SK-N-SH (cell line): ENCODE data around the gene GPR87. TPM values are rescaled to one million over a fixed set of nuclear protein-coding genes. Genes with fewer than 3 reads are reported as not detected.

Source experiments
- CTCF ChIA-PET: fragments of 300-600, 350-600 bp; formaldehyde crosslinking; extraction: SDS; loops from one replicate; lab custom pipeline; 2021; lab: Yijun Ruan, JAX
- POLR2A ChIA-PET: fragments of 350-600 bp; sonication (Branson Sonifier 250); formaldehyde crosslinking; extraction: SDS; loops from one replicate; lab custom pipeline; 2020; ENCODE audit warnings: antibody characterized with exemption, inconsistent platforms; lab: Yijun Ruan, JAX
- DNase-seq: peaks from one replicate; pipeline ENCODE4 v3.0.0; 2012
- H2AFZ ChIP-seq: fragments of 200-600 bp; sonication (generic); 2 replicates; pipeline ENCODE4 v1.8.1; 2016; ENCODE audit warnings: antibody characterized with exemption, mild to moderate bottlenecking, low read depth
- H3F3A ChIP-seq: fragments of 200-600 bp; sonication (generic); replicated peaks from 2 replicates; pipeline ENCODE3; 2016; ENCODE audit warnings: antibody characterized with exemption, mild to moderate bottlenecking; ENCODE audit not compliant: insufficient read depth
- H3K27ac ChIP-seq, 2 experiments: fragments of 200-500 bp in 1 of 2; fragments of 200-600 bp in 1 of 2; sonication (Bioruptor generic) in 1 of 2; sonication (generic), shearing (Covaris generic) in 1 of 2; 2 replicates each; pipeline versions ENCODE4 v1.5.1 to v1.6.1; 2014 to 2016; ENCODE audit warnings: low read depth in 2 of 2, inconsistent platforms in 1 of 2, low read length in 1 of 2, mild to moderate bottlenecking in 1 of 2, mixed read lengths in 1 of 2
- H3K27me3 ChIP-seq: fragments of 200-600 bp; sonication (generic), shearing (Covaris generic); 2 replicates; pipeline ENCODE4 v1.6.1; 2016; ENCODE audit warnings: mixed run types; ENCODE audit not compliant: insufficient read depth
- H3K36me3 ChIP-seq, 2 experiments: fragments of 200-500 bp in 1 of 2; fragments of 200-600 bp in 1 of 2; sonication (Bioruptor generic) in 1 of 2; sonication (generic) in 1 of 2; replicated peaks in 1 of 2; 2 replicates each; pipeline versions ENCODE3 to v1.5.1; 2014 to 2016; ENCODE audit warnings: low read length in 1 of 2, mild to moderate bottlenecking in 1 of 2; ENCODE audit not compliant: insufficient read depth in 2 of 2, control insufficient read depth in 1 of 2
- H3K4me1 ChIP-seq, 2 experiments: fragments of 200-500 bp in 1 of 2; fragments of 200-600 bp in 1 of 2; sonication (Bioruptor generic) in 1 of 2; sonication (generic), shearing (Covaris generic) in 1 of 2; 2 replicates each; pipeline versions ENCODE4 v1.5.1 to v1.6.1; 2014 to 2016; ENCODE audit warnings: low read depth in 1 of 2, low read length in 1 of 2, mixed run types in 1 of 2; ENCODE audit not compliant: insufficient read depth in 2 of 2, control insufficient read depth in 1 of 2
- H3K4me2 ChIP-seq: fragments of 200-600 bp; sonication (generic), shearing (Covaris generic); 2 replicates; pipeline ENCODE4 v1.6.1; 2017; ENCODE audit warnings: mixed run types
- H3K4me3 ChIP-seq, 2 experiments: fragments of 200-500 bp in 1 of 2; fragments of 200-600 bp in 1 of 2; sonication (Bioruptor generic) in 1 of 2; sonication (generic), shearing (Covaris generic) in 1 of 2; 2 replicates each; pipeline versions ENCODE4 v1.5.1 to v1.8.1; 2014 to 2016; ENCODE audit warnings: low read depth in 2 of 2, inconsistent platforms in 1 of 2, low read length in 1 of 2, mild to moderate bottlenecking in 1 of 2, mixed read lengths in 1 of 2, moderate library complexity in 1 of 2
- H3K79me2 ChIP-seq: fragments of 200-600 bp; sonication (generic); 2 replicates; pipeline ENCODE4 v1.8.1; 2017; ENCODE audit warnings: mild to moderate bottlenecking; ENCODE audit not compliant: insufficient read depth
- H3K9ac ChIP-seq: fragments of 200-600 bp; sonication (generic); 2 replicates; pipeline ENCODE4 v1.6.1; 2017; ENCODE audit warnings: mixed run types
- H3K9me2 ChIP-seq: fragments of 200-600 bp; sonication (generic); 2 replicates; pipeline ENCODE4 v1.6.1; 2017; ENCODE audit warnings: mixed run types
- H3K9me3 ChIP-seq: fragments of 200-600 bp; sonication (generic); 2 replicates; pipeline ENCODE4 v1.6.1; 2017; ENCODE audit warnings: mixed run types, mild to moderate bottlenecking, moderate library complexity
- H4K20me1 ChIP-seq: fragments of 200-600 bp; sonication (generic); 2 replicates; pipeline ENCODE4 v1.6.1; 2017; ENCODE audit warnings: mild to moderate bottlenecking, mixed run types; ENCODE audit not compliant: insufficient read depth
- CHD2 ChIP-seq: fragments of 150-350 bp; IDR thresholded peaks from 2 replicates; pipeline ENCODE4 v1.6.1; 2018; ENCODE audit warnings: low read length; ENCODE audit not compliant: partially characterized antibody
- EP300 ChIP-seq, 2 experiments: IDR thresholded peaks; 2 replicates each; pipeline versions ENCODE4 v1.4.0 to v1.6.1; 2012; ENCODE audit warnings: borderline replicate concordance in 1 of 2, low read depth in 1 of 2, low read length in 1 of 2
- EZH2phosphoT487 ChIP-seq: fragments of 200-600 bp; sonication (generic); IDR thresholded peaks from 2 replicates; pipeline ENCODE4 v1.6.1; 2017; ENCODE audit warnings: low read depth, mixed run types, mild to moderate bottlenecking, antibody characterized with exemption, moderate library complexity, borderline replicate concordance
- FOSL2 ChIP-seq: IDR thresholded peaks from 2 replicates; pipeline ENCODE4 v1.4.0; 2012; ENCODE audit warnings: low read depth, mild to moderate bottlenecking, moderate library complexity, borderline replicate concordance
- FOXJ3 ChIP-seq: sonication (generic); formaldehyde crosslinking; IDR thresholded peaks from 2 replicates; pipeline ENCODE4 v1.5.1; 2020; ENCODE audit warnings: mild to moderate bottlenecking, missing genetic modification reagents
- FOXM1 ChIP-seq: IDR thresholded peaks from 2 replicates; pipeline ENCODE4 v1.4.0; 2012; ENCODE audit warnings: low read depth, mild to moderate bottlenecking
- GATA2 ChIP-seq: sonication (generic); formaldehyde crosslinking; IDR thresholded peaks from 2 replicates; pipeline ENCODE4 v1.5.0; 2020; ENCODE audit warnings: mild to moderate bottlenecking, missing genetic modification reagents
- MXI1 ChIP-seq: IDR thresholded peaks from 2 replicates; pipeline ENCODE4 v1.6.1; 2012; ENCODE audit warnings: mild to moderate bottlenecking, low read depth, low read length, improper control_type of control experiment
- POLR2AphosphoS5 ChIP-seq: IDR thresholded peaks from 2 replicates; pipeline ENCODE4 v1.6.1; 2012; ENCODE audit warnings: low read depth, low read length
- RAD21 ChIP-seq: IDR thresholded peaks from 2 replicates; pipeline ENCODE4 v1.6.1; 2012; ENCODE audit warnings: mild to moderate bottlenecking, low read length
- RCOR1 ChIP-seq: fragments of 150-350 bp; IDR thresholded peaks from 2 replicates; pipeline ENCODE4 v1.6.1; 2017; ENCODE audit warnings: antibody characterized with exemption, low read length
- RFX5 ChIP-seq: IDR thresholded peaks from 2 replicates; pipeline ENCODE4 v1.6.1; 2012; ENCODE audit warnings: mild to moderate bottlenecking, improper control_type of control experiment, low read length
- SIN3A ChIP-seq: IDR thresholded peaks from 2 replicates; pipeline ENCODE4 v1.6.1; 2012; ENCODE audit warnings: low read depth, mild to moderate bottlenecking, low read length, moderate library complexity, borderline replicate concordance
- TAF1 ChIP-seq: IDR thresholded peaks from 2 replicates; pipeline ENCODE4 v1.6.1; 2012; ENCODE audit warnings: low read depth, mild to moderate bottlenecking, low read length, moderate library complexity, borderline replicate concordance
- TEAD4 ChIP-seq: IDR thresholded peaks from 2 replicates; pipeline ENCODE4 v1.4.0; 2012; ENCODE audit warnings: mild to moderate bottlenecking, borderline replicate concordance; ENCODE audit not compliant: insufficient read depth
- YY1 ChIP-seq: IDR thresholded peaks from 2 replicates; pipeline ENCODE4 v1.4.0; 2012; ENCODE audit warnings: low read depth, mild to moderate bottlenecking
- WGBS: methylation state at CpG from one replicate; pipeline ENCODE4 v1.1.6; 2017; ENCODE audit warnings: low lambda C conversion rate; 5-methylcytosine and 5-hydroxymethylcytosine counted together
- polyA plus RNA-seq, 3 experiments: library from polyadenylated mRNA; depleted of rRNA; stranded (reverse); fragments of >200 nt; gene quantifications; 2 replicates each; pipeline ENCODE4 v1.2.3, GENCODE V29; 2012
- TF ChIP-seq, protein P1 (sequence below): IDR thresholded peaks from 2 replicates; pipeline ENCODE4 v1.4.0; 2012; ENCODE audit warnings: low read depth, borderline replicate concordance
- TF ChIP-seq, protein P2 (sequence below): IDR thresholded peaks from 2 replicates; pipeline ENCODE4 v1.4.0; 2012; ENCODE audit warnings: low read depth, borderline replicate concordance
- TF ChIP-seq, protein P3 (sequence below): fragments of 150-350 bp; IDR thresholded peaks from 2 replicates; pipeline ENCODE4 v1.6.1; 2017; ENCODE audit warnings: antibody characterized with exemption, low read length, low read depth, borderline replicate concordance
- TF ChIP-seq, protein P4 (sequence below): IDR thresholded peaks from 2 replicates; pipeline ENCODE4 v1.4.0; 2012; ENCODE audit warnings: low read depth

The GPR87 gene
- polyA plus RNA-seq, 1 of the 3 experiments (the other 2 are of a cell fraction), result 2.3 TPM

DNA sequence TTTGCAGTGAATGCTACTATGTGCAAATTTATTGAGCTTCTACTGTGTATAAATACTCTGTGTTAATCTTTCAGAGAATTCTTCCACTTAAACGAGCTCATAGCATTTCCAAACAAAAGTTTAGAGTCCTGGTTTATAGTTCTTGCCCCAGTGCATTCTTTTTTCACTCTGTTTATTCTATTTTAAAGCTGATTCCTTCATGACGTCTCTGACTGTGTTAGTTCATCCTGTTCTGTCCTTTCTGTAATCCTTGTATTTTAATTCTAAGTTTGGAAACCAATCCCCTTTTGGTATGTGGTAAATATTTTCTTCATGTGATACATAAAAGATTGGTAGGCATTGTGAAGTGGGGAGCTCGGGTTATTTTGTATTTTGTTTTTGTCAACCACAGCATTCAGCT is 57.0 kb downstream of the GPR87 start (continued):
- TF ChIP-seq, protein P1, sequence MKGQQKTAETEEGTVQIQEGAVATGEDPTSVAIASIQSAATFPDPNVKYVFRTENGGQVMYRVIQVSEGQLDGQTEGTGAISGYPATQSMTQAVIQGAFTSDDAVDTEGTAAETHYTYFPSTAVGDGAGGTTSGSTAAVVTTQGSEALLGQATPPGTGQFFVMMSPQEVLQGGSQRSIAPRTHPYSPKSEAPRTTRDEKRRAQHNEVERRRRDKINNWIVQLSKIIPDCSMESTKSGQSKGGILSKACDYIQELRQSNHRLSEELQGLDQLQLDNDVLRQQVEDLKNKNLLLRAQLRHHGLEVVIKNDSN, result no peak

DNA sequence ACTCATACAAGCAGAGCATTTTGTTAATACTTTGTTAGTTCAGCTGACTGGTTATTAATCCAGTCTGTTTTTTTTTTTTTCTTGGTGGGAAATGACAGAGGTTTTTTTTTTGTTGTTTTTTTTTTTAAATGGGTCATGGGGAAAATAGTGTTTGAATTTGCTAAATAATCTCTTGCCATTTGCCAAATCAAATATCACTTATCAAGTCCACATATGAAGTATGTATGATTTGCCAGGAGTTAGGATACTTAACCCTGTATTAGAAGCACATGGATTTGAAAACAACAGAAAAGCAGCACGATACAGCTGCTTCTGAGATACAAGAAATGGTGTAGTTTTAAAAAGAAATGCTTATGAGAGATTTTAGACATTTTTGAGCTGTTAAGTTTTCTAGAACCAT is 59.9 kb downstream of the GPR87 start:
- DNase-seq, result no peak
- no peaks in the 10 kb centered on the region for H3K4me1 ChIP-seq
- no peaks in the 10 kb centered on the region for H3K9me3 ChIP-seq
- CTCF ChIA-PET, result interaction anchor here (0.9 kb wide), 1 partner anchor 19 kb away, joined by 3 read pairs; no protein-coding TSS in a partner anchor
- no peak overlapping the region for H3K27ac ChIP-seq
- H3F3A ChIP-seq, result no peaks in the 10 kb centered on the region
- no peaks in the 10 kb centered on the region for H3K36me3 ChIP-seq
- POLR2A ChIA-PET, result no interaction called here
- 37% methylated on average over 1 of the region's 1 CpG for WGBS
- TF ChIP-seq TEAD4 (no peak), FOSL2 (no peak), GATA2 (CRISPR knock-in tag) (no peak), EZH2phosphoT487 (no peak), MXI1 (no peak), TAF1 (no peak), EP300 (IDR thresholded peaks at IDR 0.05; ENCODE audit: borderline replicate concordance in 1 of 2, low read depth in 1 of 2, low read length in 1 of 2) (no peak), CHD2 (no peak), POLR2AphosphoS5 (no peak), SIN3A (no peak), FOXM1 (no peak), RFX5 (no peak), FOXJ3 (no peak), RAD21 (no peak), RCOR1 (no peak), YY1 (no peak)
- TF ChIP-seq, protein P1, result no peak
- TF ChIP-seq, protein P2, sequence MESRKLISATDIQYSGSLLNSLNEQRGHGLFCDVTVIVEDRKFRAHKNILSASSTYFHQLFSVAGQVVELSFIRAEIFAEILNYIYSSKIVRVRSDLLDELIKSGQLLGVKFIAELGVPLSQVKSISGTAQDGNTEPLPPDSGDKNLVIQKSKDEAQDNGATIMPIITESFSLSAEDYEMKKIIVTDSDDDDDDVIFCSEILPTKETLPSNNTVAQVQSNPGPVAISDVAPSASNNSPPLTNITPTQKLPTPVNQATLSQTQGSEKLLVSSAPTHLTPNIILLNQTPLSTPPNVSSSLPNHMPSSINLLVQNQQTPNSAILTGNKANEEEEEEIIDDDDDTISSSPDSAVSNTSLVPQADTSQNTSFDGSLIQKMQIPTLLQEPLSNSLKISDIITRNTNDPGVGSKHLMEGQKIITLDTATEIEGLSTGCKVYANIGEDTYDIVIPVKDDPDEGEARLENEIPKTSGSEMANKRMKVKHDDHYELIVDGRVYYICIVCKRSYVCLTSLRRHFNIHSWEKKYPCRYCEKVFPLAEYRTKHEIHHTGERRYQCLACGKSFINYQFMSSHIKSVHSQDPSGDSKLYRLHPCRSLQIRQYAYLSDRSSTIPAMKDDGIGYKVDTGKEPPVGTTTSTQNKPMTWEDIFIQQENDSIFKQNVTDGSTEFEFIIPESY, result no peak
- TF ChIP-seq, protein P3, sequence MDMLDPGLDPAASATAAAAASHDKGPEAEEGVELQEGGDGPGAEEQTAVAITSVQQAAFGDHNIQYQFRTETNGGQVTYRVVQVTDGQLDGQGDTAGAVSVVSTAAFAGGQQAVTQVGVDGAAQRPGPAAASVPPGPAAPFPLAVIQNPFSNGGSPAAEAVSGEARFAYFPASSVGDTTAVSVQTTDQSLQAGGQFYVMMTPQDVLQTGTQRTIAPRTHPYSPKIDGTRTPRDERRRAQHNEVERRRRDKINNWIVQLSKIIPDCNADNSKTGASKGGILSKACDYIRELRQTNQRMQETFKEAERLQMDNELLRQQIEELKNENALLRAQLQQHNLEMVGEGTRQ, result no peak
- TF ChIP-seq, protein P4, sequence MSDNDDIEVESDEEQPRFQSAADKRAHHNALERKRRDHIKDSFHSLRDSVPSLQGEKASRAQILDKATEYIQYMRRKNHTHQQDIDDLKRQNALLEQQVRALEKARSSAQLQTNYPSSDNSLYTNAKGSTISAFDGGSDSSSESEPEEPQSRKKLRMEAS, result no peak
- H3K4me3 ChIP-seq, result no peak overlapping the region
- H3K27me3 ChIP-seq, result peaks cover 10% of the 10 kb centered on the region
- no peaks in the 10 kb centered on the region for H4K20me1 ChIP-seq
- no peaks in the 10 kb centered on the region for H3K9me2 ChIP-seq
- no peak overlapping the region for H3K4me2 ChIP-seq
- no peaks in the 10 kb centered on the region for H3K79me2 ChIP-seq
- H2AFZ ChIP-seq, result no peak overlapping the region
- no peak overlapping the region for H3K9ac ChIP-seq
